Measurements from ENCODE around the gene OLA1.
"Not testable (repeated sequence)": the region's sequence is repeated elsewhere in the genome, so short reads cannot be mapped to it uniquely, and the experiment has no call there.

OLA1 gene

GRCh38 chr2:174248187-174248997 lies at the start of gene OLA1:
Gene OLA1, minus strand, starts transcription at chr2:174248532. Its CDS starts 1,717 bp downstream, at chr2:174246815.
- DNase-seq, result peak; percentile 92

- DNase-seq, result no peak
Observed at GRCh38 chr2:174292908-174293307, 44.6 kb upstream of the OLA1 start.

GRCh38 chr2:174286172-174286571 lies 37.8 kb upstream of the OLA1 start:
- DNase-seq, result no peak

GRCh38 chr2:174282441-174282840 lies 34.1 kb upstream of the OLA1 start:
- no peak for DNase-seq

- no peak for DNase-seq
Observed at GRCh38 chr2:174281736-174282135, 33.4 kb upstream of the OLA1 start.

GRCh38 chr2:174280596-174280995 lies 32.3 kb upstream of the OLA1 start:
- no peak for DNase-seq

- not testable (repeated sequence) for DNase-seq
Observed at GRCh38 chr2:174270263-174270662, 21.9 kb upstream of the OLA1 start.

GRCh38 chr2:174266288-174266687 lies 18.0 kb upstream of the OLA1 start:
- no peak for DNase-seq

- DNase-seq, result no peak
Observed at GRCh38 chr2:174263997-174264396, 15.7 kb upstream of the OLA1 start.

- DNase-seq, result no peak
Observed at GRCh38 chr2:174259981-174260380, 11.6 kb upstream of the OLA1 start.

- no peak for DNase-seq
Observed at GRCh38 chr2:174254267-174254666, 5.9 kb upstream of the OLA1 start.

GRCh38 chr2:174248998-174249592 lies 763 bp upstream of the OLA1 start:
- no peak for DNase-seq

- no peak for DNase-seq
Observed at GRCh38 chr2:174247474-174248186, 702 bp downstream of the OLA1 start.

- no peak for DNase-seq
Observed at GRCh38 chr2:174246944-174247381, 1.4 kb downstream of the OLA1 start.

- DNase-seq, result not testable (repeated sequence)
Observed at GRCh38 chr2:174245628-174246027, 2.7 kb downstream of the OLA1 start.

- DNase-seq, result no peak
Observed at GRCh38 chr2:174245065-174245464, 3.3 kb downstream of the OLA1 start.

- DNase-seq, result no peak
Observed at GRCh38 chr2:174243812-174244211, 4.5 kb downstream of the OLA1 start.

GRCh38 chr2:174240097-174240496 lies 8.2 kb downstream of the OLA1 start:
- DNase-seq, result no peak

- DNase-seq, result no peak
Observed at GRCh38 chr2:174236429-174236828, 11.9 kb downstream of the OLA1 start.

GRCh38 chr2:174235680-174236079 lies 12.7 kb downstream of the OLA1 start:
- DNase-seq, result no peak

- no peak for DNase-seq
Observed at GRCh38 chr2:174233771-174234275, 14.5 kb downstream of the OLA1 start.

GRCh38 chr2:174227748-174228147 lies 20.6 kb downstream of the OLA1 start:
- DNase-seq, result no peak

- DNase-seq, result no peak
Observed at GRCh38 chr2:174224665-174225288, 23.6 kb downstream of the OLA1 start.

Data from CD4-positive, alpha-beta T cell treated with Interferon gamma for 1 hour (primary cell).